Embryonic facial prominence (tissue), 1 donor: ENCODE results near the gene SAMD3.
"Not testable (repeated sequence)": the region's sequence is repeated elsewhere in the genome, so short reads cannot be mapped to it uniquely, and the experiment has no call there.

Experiments used
- DNase-seq: peaks from one replicate; pipeline ENCODE4 v3.0.0-alpha.2; 2016; ENCODE audit errors: extremely low spot score

Gene SAMD3

GRCh38 chr6:130211691-130212090 lies 11.1 kb downstream of the SAMD3 start:
- no peak for DNase-seq

DNA sequence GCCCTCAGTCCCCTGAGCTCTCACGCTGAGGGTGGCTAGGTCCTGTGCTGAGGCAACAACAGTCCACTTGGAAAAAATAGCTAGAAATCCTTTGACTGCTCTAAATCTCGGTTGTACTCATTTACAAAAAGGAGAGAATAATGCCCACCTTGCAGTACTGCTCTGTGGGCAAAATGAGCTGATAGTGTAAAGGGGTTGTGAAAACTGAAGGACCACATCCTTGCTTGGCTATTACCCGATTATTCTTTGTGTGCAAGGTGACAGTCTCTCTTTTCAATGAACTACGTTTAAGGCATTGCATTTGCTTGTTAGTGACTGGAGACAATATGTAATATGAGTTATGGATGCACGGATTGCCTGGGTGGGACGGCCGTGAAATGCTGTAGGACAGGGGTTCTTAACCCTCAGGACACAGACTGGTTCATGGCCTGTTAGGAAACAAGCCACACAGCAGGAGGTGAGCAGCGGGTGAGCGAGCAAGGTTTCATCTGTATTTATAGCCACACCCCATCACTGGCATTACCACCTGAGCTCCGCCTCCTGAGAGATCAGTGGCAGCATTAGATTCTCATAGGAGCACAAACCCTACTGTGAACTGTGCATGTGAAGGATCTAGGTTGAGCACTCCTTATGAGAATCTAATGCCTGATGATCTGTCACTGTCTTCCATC lies 14.6 kb downstream of the SAMD3 start:
- DNase-seq, result no peak

- no peak for DNase-seq
Observed at GRCh38 chr6:130206479-130206878, 16.3 kb downstream of the SAMD3 start.

DNA sequence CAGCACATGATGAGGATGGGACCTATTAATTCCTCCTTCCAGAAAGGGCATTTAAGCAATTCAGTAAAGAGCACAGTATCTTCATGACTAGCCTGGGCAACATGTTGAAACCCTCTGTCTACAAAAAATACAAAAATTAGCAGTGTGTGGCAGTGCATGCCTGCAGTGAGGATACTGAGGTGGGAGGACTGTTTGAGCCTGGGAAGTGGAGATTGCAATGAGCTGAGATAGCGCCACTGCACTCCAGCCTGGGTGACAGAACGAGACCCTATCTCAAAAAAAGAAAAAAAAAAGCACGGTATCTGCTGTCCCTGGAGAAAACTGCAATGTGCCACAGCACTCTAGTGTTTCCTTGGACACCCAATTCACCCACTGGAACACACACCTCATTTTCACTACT lies 18.4 kb downstream of the SAMD3 start:
- no peak for DNase-seq

DNA sequence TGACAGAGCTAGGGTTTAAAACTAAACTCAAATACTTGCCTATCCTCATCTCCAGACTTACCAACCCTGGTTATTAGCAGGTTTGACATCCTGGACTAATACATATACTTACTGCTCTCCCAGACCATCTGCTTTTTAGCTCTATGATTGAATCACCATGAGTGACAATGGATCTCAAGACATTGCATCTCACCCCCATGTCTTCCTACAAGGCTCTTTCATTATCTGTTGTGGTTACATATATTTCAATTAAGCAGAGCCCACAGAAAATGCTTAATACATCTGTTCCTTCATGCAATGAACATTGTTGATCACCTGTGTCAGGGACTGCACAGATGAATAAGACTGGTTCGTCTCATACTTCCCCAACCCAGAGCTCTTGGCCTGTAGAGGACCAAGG lies 19.4 kb downstream of the SAMD3 start:
- no peak for DNase-seq

GRCh38 chr6:130202782-130203181 lies 20.0 kb downstream of the SAMD3 start:
- no peak for DNase-seq

- DNase-seq, result no peak
Observed at GRCh38 chr6:130200020-130200419, 22.7 kb downstream of the SAMD3 start.

GRCh38 chr6:130198483-130199035 lies 24.2 kb downstream of the SAMD3 start:
- no peak for DNase-seq

GRCh38 chr6:130197816-130198482 lies 24.8 kb downstream of the SAMD3 start:
- not testable (repeated sequence) for DNase-seq

DNA sequence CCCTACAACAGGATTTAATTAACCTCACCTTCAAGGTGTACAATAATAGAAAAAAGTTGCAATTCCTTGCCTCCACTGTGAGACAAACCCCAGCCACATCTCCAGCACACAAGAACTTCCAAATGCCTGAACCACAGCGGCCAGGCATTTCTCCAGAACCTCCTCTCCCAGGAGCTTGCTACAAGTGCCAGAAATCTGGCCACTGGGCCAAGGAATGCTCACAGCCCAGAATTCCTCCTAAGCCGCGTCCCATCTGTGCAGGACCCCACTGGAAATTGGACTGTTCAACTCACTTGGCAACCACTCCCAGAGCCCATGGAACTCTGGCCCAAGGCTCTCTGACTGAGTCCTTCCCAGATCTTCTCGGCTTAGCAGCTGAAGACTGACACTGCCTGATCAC lies 28.3 kb downstream of the SAMD3 start:
- DNase-seq, result not testable (repeated sequence)

DNA sequence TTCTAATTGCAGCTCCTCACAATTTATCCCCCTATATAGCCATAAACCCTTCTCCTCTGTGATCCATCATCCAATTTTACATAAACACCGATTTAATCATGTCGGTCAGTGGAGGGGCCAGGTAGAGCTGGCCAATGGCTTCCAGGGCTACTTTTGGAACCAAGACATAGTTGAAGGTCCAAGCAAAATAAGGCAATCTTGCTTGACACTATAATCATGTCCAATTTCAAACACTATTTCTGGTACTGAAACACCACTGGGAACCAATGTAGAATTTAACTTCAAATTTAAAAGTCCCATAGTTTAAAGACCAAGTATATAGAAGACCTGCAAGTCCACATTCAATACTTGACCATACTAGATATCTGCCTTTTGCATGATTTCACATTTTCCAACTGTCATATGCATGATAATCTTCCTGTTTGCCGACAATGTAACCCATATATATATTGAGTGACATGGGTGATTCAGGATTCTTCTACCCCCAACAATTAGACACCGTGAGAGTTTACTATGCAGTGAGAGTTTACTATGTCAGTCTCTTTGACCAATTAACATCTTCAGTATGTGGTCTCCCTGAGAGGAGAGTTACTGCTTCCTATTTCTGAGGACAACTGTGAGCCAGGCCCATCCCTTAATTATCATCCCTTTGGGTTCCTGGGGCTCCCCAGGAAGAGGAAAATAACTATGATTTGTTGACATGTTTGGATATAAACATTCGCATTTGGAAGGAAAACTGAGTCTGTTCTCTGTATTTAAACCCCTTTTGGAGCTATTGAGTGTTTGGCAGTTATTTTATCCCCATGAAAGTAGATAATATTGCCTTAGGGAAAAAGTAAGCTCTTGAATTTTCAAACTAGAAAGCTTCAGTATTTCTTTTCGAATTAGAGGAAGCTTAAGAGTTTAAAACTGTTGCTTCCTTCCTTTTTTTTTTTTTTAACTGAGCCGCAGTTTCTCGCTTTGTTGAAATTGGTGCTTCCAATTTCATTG lies 31.8 kb downstream of the SAMD3 start:
- no peak for DNase-seq

GRCh38 chr6:130189531-130190397 lies 33.0 kb downstream of the SAMD3 start:
- peak; percentile 32 for DNase-seq

DNA sequence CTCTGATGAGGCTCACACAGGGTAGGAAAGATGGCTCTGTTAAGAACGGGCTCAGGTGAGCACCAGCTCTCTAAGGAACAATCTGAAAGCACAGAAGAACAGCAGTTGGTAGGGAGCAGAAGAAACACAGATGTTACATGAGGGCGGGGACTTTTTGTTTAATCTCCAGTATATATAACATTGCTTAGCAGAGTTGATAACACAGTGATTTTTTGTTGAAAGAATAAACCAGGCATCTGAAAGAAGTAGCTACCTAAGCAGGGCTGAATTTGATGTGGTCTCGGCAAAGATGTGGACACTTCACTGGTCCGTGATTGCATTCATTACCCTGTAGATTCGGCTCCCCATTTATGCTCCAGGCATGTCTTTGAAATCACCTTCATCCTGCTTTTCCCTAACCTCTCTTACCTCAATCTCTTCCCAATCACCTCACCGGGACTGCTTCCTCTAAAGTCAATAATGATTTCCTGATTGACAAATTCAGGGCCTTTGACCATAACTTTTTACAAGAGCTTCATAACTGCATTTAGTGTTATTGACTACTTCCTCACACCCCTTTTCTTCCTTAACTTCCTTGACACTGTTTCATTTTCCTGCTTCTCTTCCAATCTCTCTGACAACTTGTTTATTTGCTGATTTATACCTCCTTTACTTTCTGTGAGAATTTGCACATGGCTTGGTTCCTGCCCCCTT lies 34.4 kb downstream of the SAMD3 start:
- DNase-seq, result no peak

DNA sequence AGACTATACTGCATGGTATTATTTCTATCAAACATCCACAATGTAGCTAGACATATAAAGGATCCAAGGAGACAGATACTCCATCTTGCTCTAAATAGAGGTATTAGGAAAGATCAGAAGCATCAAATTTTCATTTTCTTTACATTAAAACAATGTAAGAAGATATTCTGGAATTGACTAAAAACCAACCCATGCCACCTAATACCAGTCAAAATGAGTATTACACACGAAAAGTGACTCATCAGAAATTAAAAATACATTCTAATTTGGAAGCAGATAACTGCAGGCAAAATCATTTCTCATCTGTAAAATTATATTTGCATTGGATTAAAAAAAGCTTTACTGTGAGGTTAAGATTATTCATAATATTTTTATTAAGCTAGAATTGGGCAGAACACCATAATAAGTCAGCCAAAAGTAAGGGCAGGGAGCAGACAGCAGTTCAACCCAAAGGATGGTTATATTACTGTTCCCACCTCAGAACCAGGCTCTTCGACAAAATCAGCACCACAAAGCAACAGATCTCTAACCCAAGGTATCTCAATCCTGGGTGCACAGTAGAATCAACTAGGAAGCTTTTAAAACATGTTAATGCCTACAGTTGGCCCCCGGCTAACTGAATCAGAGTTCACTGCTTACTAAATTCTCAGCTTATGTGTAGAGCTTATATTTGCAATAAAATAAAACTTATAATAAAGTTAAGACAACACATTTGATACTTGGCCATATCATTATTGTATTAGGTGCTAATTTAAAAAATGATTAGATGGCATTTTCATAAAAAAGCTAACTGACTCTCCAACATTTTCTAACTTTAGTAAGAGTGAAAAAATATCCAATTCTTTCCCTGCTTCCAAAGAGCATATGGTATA lies 35.2 kb downstream of the SAMD3 start:
- no peak for DNase-seq

GRCh38 chr6:130185658-130186057 lies 37.1 kb downstream of the SAMD3 start:
- no peak for DNase-seq

GRCh38 chr6:130183271-130184222 lies 39.2 kb downstream of the SAMD3 start:
- no peak for DNase-seq

DNA sequence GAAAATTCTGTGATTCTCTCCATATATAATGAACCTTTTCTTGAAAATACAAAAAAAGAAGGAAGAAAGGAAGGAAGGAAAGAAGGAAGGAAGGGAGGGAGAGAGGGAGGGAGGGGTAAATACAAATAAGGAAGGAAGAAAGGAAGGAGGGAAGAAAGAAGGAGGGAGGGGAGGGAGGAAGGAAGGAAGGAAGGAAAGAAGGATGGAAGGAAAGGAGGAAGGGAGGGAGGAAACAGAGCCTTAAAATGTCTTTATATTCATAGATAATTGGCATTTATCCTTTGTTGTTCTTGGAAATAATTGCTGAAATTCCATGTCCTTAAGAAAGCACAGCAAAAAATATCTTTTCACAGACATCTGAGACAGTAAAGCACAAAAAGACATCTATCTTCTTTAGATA lies 40.3 kb downstream of the SAMD3 start:
- DNase-seq, result no peak

DNA sequence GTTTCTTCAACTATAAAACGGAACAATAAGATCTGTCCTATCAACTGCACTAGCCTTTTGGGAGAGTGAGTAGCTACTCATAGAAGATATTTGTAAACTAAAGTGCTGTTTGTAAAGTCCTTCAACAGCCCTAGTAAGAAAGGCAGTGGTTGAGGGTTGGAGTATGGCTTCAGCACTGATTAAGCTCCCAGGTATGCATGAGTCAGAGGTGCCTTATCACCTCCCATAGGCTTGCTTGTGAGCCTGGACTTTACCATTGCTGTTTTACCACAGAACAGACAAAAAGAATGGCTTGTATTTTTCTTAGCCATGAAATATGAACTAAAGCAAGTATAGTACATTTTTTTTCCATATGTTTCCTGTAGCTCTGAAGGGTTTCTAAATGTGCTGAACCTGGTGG lies 44.1 kb downstream of the SAMD3 start:
- no peak for DNase-seq
